NCI-H82 (cell line): ENCODE results near the gene NUP62.
"Not testable (repeated sequence)": the region's sequence is repeated elsewhere in the genome, so short reads cannot be mapped to it uniquely, and the experiment has no call there.

Experiments
- DNase-seq: peaks from one replicate; lab custom pipeline; 2025; lab: John Stamatoyannopoulos, UW

NUP62 gene

DNA sequence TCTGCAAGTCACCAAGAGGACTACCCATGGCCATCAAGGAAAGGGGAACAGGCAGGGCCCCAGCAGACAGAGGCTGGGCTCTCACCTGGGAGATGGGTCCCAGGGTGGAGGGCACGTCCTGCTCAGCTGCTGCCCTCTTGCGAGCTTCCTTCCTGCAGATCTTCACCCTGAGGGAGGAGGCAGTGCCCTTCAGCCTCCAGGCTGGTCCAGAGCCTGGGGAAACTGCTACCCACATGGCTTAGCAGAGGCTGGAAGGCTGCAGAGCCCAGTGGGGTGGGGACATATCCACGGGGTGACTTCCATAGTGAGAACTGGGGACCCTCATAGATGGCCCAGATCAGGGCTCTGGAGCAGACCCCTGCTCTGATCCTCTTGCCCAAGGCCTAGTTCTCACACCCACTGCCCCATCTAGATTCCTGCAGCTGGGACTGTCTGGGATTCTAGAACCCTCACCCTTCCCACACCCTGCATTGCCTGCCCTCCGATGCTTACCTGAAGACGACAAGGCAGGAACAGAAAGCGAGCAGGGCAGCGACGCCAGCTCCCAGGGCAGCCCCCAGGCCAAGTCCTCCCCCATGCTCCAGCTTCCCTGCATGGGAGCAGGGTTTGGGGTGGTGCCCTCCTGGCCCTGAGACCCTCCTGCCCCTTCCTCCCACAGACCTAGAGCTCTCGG is 22.6 kb upstream of the NUP62 start:
- DNase-seq: no peak

DNA sequence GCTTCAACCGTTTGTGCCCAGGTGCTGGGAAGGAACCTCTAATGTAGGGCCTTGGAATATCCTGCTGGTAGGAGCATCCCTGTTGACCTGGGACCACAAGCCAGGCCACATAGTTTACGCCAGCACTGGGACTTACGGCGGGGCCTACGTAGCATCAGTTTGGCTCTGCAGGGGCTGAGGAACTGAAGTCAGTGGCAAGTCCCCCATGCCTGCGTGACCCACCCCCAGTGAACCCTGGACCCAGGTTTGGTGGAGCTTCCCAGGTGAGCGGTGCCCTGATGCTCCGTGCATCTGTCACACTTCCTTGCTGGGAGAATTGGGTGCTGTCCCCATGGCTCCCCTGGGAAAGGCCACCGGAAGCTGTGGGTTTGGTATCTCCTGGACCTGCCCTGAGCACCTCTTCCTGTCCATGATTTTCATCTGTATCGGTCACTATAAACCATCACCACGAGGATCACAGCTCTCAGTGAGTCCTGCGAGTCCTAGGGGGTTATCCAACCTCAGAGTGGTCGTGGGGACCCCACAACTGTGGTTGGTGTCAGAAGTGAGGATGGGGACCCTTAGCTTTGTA is 21.7 kb upstream of the NUP62 start:
- no peak for DNase-seq

DNA sequence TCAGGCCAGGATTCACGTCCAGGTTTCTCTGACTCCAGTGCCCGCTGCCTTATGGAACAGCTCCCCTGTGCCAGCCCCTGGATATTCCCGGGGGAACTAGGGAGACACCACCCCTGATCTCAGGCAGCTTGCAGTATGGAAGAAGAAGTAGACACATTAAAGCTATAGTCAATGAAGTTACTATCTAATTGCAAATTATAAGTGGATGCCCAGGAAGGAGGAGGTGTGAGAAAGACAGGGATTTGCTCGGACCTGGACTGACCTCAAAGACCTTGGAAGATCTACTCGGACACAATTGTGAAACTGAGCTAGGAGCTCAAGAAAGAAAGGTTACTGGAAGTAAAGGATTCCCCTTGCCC is 21.3 kb upstream of the NUP62 start:
- no peak for DNase-seq

DNA sequence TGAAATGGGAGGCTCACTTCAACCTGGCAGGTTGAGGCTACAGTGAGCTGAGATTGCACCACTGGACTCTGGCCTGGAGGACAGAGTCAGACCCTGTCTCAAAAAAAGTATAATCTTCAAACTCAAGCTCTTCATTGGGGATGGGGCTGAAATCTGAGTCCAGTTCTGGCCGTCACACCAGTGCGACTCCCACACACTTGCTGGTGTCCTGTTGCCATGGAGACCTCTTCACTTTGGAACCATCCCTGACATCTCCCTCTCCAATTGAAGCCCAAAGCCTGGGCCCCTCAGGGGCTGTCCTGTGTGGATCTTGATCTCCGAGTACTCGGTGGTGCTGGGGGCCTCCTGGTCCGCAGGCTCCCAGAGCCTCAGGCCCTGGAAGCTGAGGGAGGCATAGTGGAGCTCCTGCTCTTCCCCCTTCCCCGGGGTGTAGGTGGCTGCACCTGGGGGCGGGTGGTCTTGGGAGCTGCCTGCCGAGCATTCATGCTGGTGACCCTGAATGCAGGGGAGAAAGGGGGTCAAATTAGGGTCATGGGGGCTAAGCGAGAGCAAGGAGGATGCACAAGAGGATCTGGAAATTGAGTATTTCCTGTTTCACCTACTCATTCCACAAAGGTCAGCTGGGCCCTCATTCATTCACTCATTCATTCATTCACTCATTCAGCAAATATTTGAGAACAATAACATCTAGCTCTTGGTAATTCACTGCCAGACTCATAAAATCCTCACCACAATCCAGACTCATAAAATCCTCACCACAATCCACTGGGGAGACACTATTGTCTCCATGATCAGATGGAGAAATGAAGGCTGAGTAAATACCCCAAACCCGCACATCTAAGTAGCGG is 20.7 kb upstream of the NUP62 start:
- no peak for DNase-seq

DNA sequence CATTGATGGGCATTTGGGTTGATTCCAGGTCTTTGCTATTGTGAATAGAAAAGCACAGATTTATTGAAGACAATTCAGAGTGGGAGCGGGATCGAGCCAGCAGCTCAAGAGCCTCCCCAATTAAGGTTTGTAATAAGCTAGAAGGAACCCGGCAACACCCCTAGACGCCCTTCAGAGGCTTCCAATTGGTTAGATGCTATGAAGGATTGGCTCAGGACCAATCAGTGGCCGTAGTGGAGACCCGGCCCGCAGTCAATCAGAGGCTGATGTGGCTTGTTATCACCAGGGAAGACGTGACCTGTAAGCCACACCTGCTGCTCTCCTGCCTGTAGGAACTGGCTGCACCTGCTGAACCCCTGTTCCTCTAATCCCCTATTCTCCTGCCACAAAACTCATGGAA is 17.1 kb upstream of the NUP62 start:
- no peak for DNase-seq

DNA sequence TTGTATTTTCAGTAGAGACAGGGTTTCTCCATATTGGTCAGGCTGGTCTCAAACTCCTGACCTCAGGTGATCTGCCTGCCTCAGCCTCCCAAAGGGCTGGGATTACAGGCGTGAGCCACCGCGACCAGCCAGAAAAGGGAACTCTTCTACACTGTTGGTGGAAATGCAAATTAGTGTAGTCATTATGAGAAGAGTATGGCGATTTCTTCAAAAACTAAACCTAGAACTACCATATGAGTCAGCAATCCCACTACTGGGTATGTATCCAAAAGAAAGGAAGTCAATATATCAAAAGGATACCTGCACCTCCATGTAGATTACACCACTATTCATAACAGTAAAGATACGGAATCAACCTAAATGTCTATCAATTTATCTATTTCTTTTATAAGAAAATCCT is 15.3 kb upstream of the NUP62 start:
- not testable (repeated sequence) for DNase-seq

DNA sequence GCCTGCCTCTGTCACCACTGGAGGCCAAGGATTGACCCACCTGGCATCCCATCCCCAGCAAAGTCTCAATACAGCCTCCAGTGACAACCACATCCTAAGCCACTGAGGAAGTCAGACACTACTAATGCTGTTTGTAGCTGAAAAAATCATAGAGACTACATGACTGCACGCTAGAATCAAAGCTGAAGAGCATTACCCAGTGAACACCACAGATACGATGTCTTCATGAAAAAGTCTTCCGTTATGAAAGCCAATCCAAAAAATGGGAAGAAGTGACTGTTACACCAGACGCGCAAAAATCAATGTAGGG is 11.1 kb upstream of the NUP62 start:
- no peak for DNase-seq

DNA sequence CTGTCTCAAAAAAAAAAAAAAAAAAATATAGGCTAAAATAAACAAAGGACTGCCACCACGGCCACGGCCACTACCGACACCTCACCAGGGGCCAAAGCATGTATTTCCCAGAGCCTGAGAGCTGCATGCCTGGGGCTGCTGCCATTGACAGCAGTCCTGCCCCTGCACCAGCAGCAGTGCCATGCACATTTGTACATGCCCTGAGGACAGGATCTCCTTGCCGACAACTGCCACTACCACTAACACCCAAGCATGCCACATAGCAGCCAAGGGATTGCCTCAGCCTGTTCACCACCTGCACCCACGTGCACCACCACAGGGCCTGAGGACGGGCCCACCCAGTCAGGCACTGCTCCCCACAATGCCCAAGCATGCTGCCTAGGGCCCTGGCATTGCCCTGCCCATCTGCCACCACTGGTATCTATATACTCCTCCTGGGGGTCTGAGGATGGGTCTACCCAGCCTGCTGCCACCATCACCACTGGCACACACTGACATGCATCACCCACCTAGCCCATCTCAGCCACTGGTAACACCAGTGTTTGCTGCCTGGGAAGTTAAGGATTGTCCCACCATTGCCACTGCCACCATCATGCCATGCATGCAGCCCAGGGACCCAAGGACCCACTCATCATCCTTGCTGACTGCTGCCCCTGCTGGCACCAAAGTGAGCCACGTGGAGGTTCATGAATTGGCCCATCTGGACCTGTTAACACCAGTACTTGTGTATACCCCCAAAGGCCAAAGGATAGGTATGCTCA is 10.6 kb upstream of the NUP62 start:
- DNase-seq: peak; percentile 28

DNA sequence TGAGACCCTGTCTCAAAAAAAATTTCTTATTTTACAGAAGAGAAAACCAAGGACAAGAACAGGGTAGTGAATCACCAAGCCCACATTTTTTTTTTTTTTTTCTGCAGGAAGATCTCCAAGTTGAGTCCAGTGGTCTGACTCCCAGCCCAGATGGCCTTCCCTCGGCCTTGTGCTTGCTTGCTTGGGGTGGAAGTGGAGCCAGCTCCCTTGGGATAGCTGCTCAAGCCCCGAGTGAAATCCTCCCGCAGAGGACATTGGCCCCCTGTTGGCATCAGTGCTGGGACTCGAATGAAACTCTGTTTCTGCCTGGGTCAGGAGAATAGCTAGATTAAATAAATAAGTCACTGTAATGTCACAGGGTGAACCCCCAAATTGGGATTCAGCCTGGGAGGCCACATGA is 9.4 kb upstream of the NUP62 start:
- no peak for DNase-seq

DNA sequence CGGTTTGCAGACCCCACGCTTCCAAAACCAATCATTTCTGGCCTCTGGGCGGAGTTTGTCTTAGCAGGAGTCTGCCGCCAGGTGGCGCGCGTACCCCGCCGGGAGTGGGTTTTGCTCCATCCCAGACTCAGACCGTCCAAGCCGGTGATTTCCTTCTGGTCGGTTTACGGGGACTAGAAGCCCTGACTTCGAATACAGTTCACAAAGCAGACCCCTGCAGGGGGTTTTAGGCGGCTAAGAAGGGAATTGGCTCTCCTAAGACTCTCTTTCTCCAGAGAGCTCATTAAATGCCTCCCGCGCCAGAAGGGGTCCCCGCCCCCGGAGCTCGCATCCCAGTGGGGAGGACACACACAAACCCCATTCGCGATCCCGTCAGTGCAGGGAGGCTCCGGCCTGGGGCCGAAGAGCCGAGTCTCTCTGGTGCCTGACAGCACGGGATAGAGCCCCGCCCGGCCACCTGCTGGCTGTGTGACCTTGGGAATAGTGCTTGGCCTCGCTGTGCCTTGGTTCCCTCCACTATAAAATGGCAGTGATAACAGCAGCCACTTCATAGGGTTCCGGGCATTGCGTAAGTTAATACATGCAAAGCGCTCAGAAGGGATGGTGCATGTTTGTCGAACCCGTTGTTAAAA is 8.6 kb upstream of the NUP62 start:
- peak; percentile 86 for DNase-seq

DNA sequence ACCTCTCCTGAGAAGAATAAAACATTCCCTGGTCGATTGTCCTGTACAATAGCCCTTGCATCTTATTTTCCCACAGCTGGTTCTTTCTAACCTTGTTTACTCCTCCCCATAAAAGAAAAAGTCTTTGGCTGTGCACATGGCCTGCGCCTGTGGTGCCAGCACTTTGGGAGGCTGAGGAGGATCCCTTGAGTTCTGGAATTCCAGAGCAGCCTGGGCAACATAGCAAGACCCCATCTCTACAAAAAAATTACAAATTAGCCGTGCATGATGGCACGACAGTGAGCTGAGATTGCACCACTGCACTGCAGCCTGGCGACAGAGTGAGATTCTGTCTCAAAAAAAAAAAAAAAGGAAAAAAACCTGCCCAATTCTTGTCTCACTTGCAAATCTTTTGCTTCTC is 7.2 kb upstream of the NUP62 start:
- DNase-seq: no peak

DNA sequence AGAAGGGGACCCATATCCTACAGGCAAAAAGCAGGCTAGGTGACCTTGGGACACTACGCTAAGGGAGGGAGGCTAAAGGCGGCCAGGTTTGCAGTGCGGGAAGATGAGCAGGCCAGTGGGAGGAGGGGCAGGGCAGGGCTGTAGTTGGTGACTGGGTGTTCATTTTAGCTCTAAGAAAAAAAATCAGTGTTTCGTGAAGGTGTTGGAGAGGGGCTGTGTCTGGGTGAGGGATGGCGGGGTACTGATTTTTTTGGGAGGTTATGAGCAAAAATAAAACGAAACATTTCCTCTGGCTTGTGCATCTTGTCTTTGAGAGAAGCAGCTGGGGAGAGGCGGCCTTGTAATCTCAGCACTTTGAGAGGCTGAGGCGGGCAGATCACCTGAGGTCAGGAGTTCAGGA is 4.3 kb upstream of the NUP62 start:
- no peak for DNase-seq

DNA sequence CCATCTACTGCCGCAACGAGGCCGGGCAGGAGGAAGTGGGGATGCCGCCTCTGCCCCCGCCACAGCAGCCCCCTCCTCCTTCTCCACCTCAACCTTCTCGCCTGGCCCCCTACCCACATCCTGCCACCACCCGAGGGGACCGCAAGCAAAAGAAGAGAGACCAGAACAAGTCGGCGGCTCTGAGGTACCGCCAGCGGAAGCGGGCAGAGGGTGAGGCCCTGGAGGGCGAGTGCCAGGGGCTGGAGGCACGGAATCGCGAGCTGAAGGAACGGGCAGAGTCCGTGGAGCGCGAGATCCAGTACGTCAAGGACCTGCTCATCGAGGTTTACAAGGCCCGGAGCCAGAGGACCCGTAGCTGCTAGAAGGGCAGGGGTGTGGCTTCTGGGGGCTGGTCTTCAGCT is 3.4 kb upstream of the NUP62 start:
- no peak for DNase-seq

DNA sequence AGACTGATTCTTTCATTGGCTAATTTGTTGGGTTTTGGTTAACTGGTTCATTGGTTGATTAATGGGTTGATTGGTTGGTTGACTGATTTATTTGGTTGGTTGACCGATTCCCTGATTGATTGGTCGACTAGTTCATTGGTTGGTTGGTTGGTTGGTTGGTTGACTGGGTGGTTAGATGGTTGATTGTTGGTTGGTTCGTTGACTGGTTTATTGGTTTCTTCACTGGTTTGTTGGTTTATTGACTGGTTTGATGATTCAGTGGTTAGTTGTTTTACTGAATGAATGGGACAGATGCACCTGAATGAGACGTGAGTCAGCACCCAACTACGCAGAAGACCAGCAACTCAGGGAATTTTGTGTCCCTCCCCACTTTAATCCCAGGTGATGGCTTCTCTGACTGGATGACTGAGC is 2.7 kb upstream of the NUP62 start:
- no peak for DNase-seq

DNA sequence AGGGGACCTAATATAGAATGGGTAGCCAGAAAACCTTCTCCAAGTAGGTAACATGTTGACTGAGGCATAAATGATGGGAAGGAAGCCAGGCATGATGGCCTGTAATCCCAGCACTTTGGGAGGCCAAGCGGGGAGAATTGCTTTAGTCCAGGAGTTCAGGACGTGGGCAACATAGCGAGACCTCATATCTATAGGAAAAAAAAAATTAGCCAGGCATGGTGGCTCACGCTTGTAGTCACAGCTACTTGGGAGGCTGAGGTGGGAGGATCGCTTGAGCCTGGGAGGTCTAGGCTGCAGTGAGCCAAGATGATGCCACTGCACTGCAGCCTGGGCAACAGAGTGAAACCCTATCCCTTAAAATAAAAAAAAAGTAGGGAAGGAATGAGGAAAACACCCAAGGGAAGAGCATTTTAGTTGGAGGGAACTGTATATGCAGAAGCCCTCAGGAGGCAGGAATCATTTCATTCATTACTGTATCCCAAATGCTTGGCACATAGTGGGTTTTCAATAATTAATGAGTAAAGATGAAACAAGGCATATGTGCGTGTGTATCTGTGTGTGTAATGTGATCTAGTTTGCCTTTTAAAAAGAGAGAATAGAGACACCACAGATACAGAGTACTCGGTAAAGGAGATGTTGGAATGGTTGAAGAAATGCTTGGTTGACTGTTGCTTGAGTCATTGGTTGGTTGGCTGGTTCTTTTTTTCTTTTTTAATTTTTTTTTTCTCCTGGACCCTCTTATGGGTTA is 2.2 kb upstream of the NUP62 start:
- DNase-seq: no peak

DNA sequence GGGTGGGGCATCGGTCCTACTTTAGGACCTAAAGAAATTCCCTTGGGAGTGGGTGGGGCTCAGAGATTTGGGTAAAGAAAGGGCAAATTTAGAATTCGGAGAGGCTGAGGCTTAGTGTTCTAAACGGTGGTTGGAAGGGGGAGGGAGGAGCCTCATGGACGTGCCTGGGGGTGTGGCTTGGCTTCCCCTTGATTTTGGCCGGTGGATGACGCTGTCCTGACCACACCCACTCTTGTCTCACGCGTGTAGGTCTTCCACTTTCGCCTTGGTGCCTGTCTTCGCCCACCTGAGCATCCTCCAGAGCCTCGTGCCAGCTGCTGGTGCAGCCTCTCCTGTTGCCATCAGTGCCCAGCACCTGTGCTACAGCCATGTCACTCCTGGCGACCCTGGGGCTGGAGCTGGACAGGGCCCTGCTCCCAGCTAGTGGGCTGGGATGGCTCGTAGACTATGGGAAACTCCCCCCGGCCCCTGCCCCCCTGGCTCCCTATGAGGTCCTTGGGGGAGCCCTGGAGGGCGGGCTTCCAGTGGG is 1.2 kb upstream of the NUP62 start:
- no peak for DNase-seq

DNA sequence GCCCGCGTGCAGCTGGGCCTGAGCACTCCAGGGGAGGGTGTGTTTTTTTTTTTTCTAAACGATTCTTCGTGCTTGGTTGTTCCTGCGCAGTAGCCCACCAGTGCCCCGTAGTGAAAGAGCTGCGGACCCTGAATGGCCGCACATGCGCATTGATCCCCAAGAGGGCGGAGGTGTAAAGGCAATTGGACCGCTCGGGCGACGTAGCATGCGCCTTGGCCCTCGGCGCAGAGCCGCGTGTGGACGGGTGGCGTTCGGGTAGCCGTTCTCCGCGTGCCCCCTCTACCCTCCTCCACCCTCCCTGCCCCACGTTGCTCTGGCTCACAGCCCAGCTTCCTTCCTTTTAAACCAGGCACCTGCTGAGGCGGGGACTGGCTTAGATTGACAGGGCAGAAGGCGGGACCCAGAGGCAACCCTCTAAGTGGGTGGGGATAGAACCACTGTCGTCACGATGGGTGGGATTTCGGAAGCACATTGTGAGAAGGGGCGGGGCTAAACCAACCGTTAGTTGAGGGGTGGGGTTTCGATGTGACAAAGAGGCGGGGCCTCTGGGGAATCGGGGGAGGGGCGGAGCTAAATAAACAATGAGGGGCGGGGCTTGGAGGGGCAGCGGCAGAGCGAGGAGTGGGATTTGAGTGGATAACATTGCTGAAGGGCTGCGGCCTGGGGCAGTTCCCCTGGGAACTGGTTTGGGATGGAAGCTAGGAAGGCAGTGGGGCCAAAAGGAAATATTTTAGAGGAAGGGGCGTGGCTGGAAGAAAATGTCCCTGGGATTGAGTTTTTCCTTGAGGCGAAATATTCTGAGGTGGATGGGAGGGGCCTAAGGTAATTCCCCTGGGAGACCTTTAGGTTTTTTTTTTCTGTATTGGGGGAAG is 543 bp upstream of the NUP62 start:
- peak; percentile 98 for DNase-seq

DNA sequence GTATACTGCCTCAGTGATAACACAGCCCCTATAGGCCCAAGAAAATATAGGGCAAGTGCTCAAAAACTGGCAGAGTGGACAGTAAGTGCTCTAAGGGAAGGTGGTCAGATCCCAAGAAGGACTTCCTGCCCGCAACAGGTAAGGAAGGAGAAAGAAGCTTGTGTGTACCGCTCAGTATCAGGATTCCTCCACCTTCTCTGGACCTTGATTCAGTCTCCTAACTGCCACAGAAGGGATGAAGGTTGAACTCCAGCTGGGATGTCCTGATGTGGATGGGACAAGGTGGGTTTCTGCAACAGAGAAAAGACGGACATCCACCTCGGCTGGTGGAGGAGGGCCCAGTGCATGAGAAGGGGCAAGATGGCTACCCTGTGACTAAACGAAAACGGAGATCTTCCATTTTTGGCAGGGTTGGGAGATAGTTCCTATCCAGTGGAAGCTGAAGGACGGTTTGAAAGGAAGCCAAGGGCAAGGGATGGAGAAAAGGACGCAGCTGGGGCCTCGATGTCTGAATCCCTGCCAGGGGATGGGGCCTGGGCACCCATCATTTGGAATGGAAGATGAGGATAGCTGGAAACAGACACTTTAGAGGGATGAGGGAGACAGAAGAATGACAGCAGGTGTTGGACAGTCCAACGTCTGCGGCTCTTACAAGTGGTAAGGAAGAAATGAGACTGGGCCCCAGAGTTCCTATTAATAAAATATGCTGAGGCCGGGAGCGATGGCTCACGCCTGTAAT is 1.6 kb downstream of the NUP62 start:
- DNase-seq: no peak

DNA sequence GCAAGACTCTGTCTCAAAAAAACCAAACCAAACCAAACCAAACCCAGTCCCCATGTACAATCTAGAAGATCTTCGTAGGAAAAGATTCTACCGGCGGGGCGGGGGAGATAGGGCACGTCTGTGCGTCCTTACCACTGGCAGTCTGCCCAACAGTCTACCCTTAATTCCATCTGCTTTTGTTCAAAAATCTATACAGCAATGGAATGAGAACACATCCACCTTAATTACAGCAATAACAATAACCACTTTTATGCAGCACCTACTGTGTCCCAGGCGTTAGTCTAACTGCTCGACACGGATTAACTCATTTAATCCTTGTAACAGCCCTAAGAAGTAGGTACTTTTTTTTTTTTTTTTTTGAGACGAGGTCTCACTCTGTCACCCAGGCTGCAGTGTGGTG is 2.8 kb downstream of the NUP62 start:
- peak; percentile 52 for DNase-seq

DNA sequence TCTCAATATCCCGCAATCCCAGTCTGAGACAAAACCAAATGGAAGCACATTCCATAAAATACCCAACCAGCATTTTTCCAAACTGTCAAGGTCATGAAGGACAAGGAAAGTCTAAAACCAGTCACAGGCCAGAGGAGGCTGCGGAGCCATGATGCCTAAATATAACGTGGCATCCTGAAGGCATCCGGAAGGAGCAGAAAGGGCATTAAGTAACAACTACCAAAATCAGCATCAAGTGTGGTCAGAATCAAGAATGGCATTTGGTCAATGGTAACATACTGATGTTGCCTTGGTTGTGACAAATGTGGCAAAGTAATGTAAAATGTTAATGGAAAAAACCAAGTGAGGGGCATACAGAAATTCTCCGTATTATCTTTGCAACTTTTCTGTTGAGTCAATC is 3.8 kb downstream of the NUP62 start:
- no peak for DNase-seq
